Measurements from ENCODE around the gene SLC25A46. TPM values are rescaled to one million over a fixed set of nuclear protein-coding genes. Genes with fewer than 3 reads are reported as not detected.

The SLC25A46 gene
- polyA plus RNA-seq, 1 experiment: 60.3 TPM

DNA sequence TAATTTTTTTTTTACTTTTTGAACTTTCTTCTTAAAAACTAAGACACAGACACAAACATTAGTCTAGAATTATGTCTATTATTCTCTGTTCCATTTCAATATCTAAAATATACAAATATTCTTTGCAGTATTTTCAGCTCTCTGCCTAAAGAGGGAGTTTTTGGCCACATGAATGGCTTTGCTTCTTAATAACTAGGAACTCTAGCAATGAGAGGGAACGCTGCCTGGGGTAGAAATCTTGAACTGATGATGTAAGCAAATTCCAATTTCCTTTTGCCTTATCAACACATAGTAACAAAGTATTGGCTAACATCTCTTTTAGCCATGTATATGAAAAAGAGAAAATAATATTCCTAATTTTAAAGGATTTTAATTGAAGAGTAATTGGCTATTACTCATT, 51.9 kb downstream of the SLC25A46 start:
- ChIA-PET POLR2A (no interaction called here), CTCF (interaction anchor here (0.9 to 2.2 kb wide), 11 partner anchors 10 to 368 kb away, joined by 3 to 9 read pairs (median 4); no protein-coding TSS in a partner anchor)
- no peak overlapping the region for H3K4me3 ChIP-seq (ENCODE audit: low read depth, low read length)
- peak; percentile 62 for DNase-seq (ENCODE audit: low read depth, low spot score)
- no peaks in the 10 kb centered on the region for H3K9me3 ChIP-seq (ENCODE audit: control insufficient read depth, insufficient read depth, low read length)
- no peak overlapping the region for H3K27ac ChIP-seq (ENCODE audit: low read depth, low read length)
- TF ChIP-seq, protein P1, sequence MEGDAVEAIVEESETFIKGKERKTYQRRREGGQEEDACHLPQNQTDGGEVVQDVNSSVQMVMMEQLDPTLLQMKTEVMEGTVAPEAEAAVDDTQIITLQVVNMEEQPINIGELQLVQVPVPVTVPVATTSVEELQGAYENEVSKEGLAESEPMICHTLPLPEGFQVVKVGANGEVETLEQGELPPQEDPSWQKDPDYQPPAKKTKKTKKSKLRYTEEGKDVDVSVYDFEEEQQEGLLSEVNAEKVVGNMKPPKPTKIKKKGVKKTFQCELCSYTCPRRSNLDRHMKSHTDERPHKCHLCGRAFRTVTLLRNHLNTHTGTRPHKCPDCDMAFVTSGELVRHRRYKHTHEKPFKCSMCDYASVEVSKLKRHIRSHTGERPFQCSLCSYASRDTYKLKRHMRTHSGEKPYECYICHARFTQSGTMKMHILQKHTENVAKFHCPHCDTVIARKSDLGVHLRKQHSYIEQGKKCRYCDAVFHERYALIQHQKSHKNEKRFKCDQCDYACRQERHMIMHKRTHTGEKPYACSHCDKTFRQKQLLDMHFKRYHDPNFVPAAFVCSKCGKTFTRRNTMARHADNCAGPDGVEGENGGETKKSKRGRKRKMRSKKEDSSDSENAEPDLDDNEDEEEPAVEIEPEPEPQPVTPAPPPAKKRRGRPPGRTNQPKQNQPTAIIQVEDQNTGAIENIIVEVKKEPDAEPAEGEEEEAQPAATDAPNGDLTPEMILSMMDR (IDR thresholded peaks at IDR 0.05; ENCODE audit: low read depth, low read length): peak; percentile 63
- no peaks in the 10 kb centered on the region for H3K27me3 ChIP-seq (ENCODE audit: control insufficient read depth, insufficient read depth, low read length)

DNA sequence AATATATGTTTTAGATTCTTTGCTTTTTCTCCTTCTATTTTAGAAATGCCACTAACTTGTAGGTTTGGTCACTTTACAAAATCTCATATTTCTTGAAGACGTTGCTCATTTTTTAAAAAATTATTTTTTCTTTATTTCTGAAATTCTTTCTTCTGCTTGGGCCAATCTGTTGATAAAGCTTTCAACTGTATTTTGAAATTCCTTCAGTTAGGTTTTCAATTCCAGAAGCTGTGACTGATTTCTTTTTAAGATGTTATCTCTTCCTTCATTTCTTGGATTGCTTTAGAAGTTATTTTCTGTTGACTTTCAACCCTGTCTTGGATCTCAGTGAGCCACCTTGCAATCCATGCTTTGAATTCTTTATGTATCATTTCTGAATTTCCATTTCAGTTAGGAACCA, 64.2 kb downstream of the SLC25A46 start:
- H3K4me3 ChIP-seq (ENCODE audit: low read depth, low read length): no peak overlapping the region
- H3K27ac ChIP-seq (ENCODE audit: low read depth, low read length): no peak overlapping the region
- no peaks in the 10 kb centered on the region for H3K27me3 ChIP-seq (ENCODE audit: control insufficient read depth, insufficient read depth, low read length)
- H3K9me3 ChIP-seq (ENCODE audit: control insufficient read depth, insufficient read depth, low read length): peaks cover 6% of the 10 kb centered on the region; the same call in 1 of the 2 replicates
- TF ChIP-seq, protein P1 (IDR thresholded peaks at IDR 0.05; ENCODE audit: low read depth, low read length): no peak
- DNase-seq (ENCODE audit: low read depth, low spot score): no peak
- POLR2A ChIA-PET: no interaction called here
- CTCF ChIA-PET: interaction anchor here (1.1 kb wide), 1 partner anchor 13 kb away, joined by 4 read pairs; no protein-coding TSS in a partner anchor

DNA sequence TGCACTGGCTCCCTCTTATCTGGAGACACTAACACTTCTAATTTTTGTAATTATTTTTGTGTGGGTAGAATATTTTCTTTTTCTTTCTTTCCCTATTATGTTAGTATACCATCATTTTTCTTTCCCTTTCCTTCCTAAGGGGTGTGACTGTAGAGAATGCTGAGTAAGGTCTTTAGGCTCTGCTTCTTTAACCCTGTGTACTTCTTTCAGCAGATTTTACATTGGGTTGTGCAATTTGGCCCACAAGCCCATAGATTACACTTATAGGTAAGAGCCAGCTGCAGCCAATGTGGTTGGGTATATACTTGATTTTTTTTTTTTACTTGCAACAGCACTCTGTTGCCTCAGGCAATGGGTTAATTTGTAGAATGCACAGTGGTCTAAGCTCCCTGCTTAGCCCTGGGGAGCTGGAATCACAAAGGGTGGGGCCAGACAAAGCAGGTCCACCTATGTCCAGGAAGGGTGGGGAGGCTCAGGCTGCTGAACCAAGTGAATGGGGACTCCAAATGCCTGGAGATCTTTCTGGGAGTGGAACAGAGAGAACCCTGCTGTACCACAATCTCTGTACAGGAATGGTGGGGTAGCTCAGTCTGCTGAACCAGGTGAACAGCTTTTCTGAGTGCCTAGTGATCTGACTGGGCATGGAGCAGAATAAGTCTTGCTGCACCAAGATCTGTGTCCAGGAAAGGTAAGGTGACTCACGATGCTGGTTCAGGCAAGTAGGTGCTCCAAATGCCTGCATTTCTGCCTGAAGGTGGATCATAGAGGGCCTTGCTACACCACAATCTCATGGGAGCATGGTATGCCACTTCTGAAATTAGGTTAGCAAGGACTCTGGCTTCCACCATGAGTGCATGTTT, 64.9 kb downstream of the SLC25A46 start:
- H3K4me3 ChIP-seq (ENCODE audit: low read depth, low read length): no peak overlapping the region
- ChIA-PET CTCF (no interaction called here), POLR2A (no interaction called here)
- H3K9me3 ChIP-seq (ENCODE audit: control insufficient read depth, insufficient read depth, low read length): peaks cover 6% of the 10 kb centered on the region; the same call in 1 of the 2 replicates
- H3K27me3 ChIP-seq (ENCODE audit: control insufficient read depth, insufficient read depth, low read length): no peaks in the 10 kb centered on the region
- TF ChIP-seq, protein P1 (IDR thresholded peaks at IDR 0.05; ENCODE audit: low read depth, low read length): no peak
- H3K27ac ChIP-seq (ENCODE audit: low read depth, low read length): no peak overlapping the region
- DNase-seq (ENCODE audit: low read depth, low spot score): no peak

DNA sequence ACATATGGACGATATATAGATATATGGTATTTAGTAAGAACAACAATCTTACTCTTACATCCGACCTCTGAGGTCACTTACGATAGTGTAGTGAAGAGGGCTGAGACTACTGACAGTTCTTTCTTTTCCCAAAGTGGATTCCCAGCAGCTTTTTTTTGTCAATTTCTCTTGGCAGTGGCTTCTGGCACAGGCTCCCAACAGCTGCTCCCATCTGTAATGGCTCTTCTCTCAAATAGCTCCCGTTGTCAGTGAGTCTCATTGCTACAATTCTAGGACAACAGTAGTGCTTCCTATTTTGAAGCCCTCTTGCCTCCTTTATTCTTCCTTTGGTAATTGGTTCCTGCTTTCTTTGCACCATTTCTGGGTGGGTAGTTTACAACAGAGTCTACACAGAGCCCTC, 68.4 kb downstream of the SLC25A46 start:
- peak; percentile 23 for DNase-seq (ENCODE audit: low read depth, low spot score)
- Histone ChIP-seq H3K9me3 (ENCODE audit: control insufficient read depth, insufficient read depth, low read length) (peaks cover 6% of the 10 kb centered on the region; the same call in 1 of the 2 replicates), H3K4me3 (ENCODE audit: low read depth, low read length) (no peak overlapping the region), H3K27ac (ENCODE audit: low read depth, low read length) (no peak overlapping the region), H3K27me3 (ENCODE audit: control insufficient read depth, insufficient read depth, low read length) (no peaks in the 10 kb centered on the region)
- ChIA-PET CTCF (no interaction called here), POLR2A (interaction anchor here (0.6 kb wide), 1 partner anchor 102 kb away, joined by 3 read pairs; no protein-coding TSS in a partner anchor)
- TF ChIP-seq, protein P1 (IDR thresholded peaks at IDR 0.05; ENCODE audit: low read depth, low read length): no peak

DNA sequence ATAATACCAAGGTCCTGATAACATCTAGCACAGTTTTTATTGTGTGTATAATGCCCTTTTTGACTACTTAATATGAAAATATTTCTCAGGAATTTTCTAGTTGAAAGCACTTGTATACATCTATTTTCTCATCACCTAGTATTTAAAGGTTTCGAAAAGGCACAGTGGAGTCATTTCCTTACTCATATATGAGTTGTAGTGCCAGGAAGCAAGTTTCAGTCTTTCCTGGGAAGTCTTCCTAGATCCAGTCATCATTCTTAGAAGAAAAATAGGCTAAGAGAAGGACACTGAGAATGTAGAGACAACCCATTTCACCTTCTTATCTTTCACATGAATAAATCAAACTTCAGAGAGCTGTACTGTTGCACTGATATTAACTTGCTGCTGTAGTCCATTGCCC, 70.2 kb downstream of the SLC25A46 start:
- ChIA-PET POLR2A (no interaction called here), CTCF (no interaction called here)
- no peak for DNase-seq (ENCODE audit: low read depth, low spot score)
- no peak overlapping the region for H3K27ac ChIP-seq (ENCODE audit: low read depth, low read length)
- H3K27me3 ChIP-seq (ENCODE audit: control insufficient read depth, insufficient read depth, low read length): no peaks in the 10 kb centered on the region
- H3K4me3 ChIP-seq (ENCODE audit: low read depth, low read length): no peak overlapping the region
- H3K9me3 ChIP-seq (ENCODE audit: control insufficient read depth, insufficient read depth, low read length): peaks cover 1% of the 10 kb centered on the region; the same call in 1 of the 2 replicates
- TF ChIP-seq, protein P1 (IDR thresholded peaks at IDR 0.05; ENCODE audit: low read depth, low read length): no peak

Measured in AG04450 (cell line).